Activated CD8-positive, alpha-beta T cell treated with anti-CD3 and anti-CD28 coated beads for 36 hours (primary cell): ENCODE data around the gene DDX10. TPM values are rescaled to one million over a fixed set of nuclear protein-coding genes. Genes with fewer than 3 reads are reported as not detected.

ENCODE experiments used
- ATAC-seq: fragments of 200-7000 bp; cut with Tn5 transposase; one replicate; pipeline ENCODE4 v1.10.0; 2021; ENCODE audit warnings: mild to moderate bottlenecking, moderate library complexity
- CTCF ChIA-PET: fragments of 350-600 bp; sonication (Branson Sonifier 250); formaldehyde crosslinking; loops from one replicate; lab custom pipeline; 2021; ENCODE audit warnings: antibody characterized with exemption; lab: Charles Lee
- POLR2A ChIA-PET: fragments of 350-600 bp; sonication (Branson Sonifier 250); formaldehyde crosslinking; loops from one replicate; lab custom pipeline; 2021; ENCODE audit warnings: antibody characterized with exemption; lab: Charles Lee
- DNase-seq: peaks from one replicate; pipeline ENCODE4 v3.0.0-alpha.2; 2020
- H3K27ac Mint-ChIP-seq: one replicate; pipeline ENCODE4 v1.8.0; 2021; ENCODE audit warnings: mild to moderate bottlenecking, mixed read lengths
- H3K27me3 Mint-ChIP-seq: one replicate; pipeline ENCODE4 v1.8.0; 2021; ENCODE audit warnings: mixed read lengths
- H3K36me3 Mint-ChIP-seq: one replicate; pipeline ENCODE4 v1.8.0; 2021; ENCODE audit warnings: low read depth, mixed read lengths
- H3K4me1 Mint-ChIP-seq: one replicate; pipeline ENCODE4 v1.8.0; 2021; ENCODE audit warnings: low read depth, mixed read lengths
- H3K4me3 Mint-ChIP-seq: one replicate; pipeline ENCODE4 v1.8.0; 2021; ENCODE audit warnings: mild to moderate bottlenecking, moderate library complexity, mixed read lengths
- H3K9me3 Mint-ChIP-seq: one replicate; pipeline ENCODE4 v1.8.0; 2021; ENCODE audit warnings: mixed read lengths
- CTCF ChIP-seq: fragments of 200-600 bp; IDR thresholded peaks from one replicate; pipeline ENCODE4 v1.8.0; 2022; ENCODE audit warnings: antibody characterized with exemption, mild to moderate bottlenecking
- intact Hi-C: fragments of 100-400 bp; cut with micrococcal nuclease; formaldehyde crosslinking; loops from one replicate; pipeline ENCODE4 v1.10.0; 2022
- total RNA-seq, 2 experiments: library from RNA; stranded (reverse); gene quantifications; one replicate each; pipeline ENCODE4 v1.2.3, GENCODE V29; 2021

Gene DDX10
- total RNA-seq, 2 experiments from 2014 or later = 45.4 to 46.3 TPM

- POLR2A ChIA-PET = no interaction called here
Measured at GRCh38 chr11:108927791-108928545, 263.1 kb downstream of the DDX10 start.

GRCh38 chr11:108929241-108929640 lies 264.4 kb downstream of the DDX10 start:
- Mint-ChIP-seq H3K4me3 (no peak overlapping the region), H3K36me3 (peaks cover 15% of the 10 kb centered on the region), H3K27me3 (no peaks in the 10 kb centered on the region), H3K27ac (no peak overlapping the region), H3K4me1 (peaks cover 2% of the 10 kb centered on the region), H3K9me3 (no peaks in the 10 kb centered on the region)
- intact Hi-C loops = no loop called here
- CTCF ChIA-PET = no interaction called here
- no peak for TF ChIP-seq CTCF
- POLR2A ChIA-PET = no interaction called here
- DNase-seq = no peak
- no peak for ATAC-seq

More at GRCh38 chr11:108927791-108928545, 263.1 kb downstream of the DDX10 start:
- no peaks in the 10 kb centered on the region for H3K9me3 Mint-ChIP-seq
- intact Hi-C loops = no loop called here
- DNase-seq (no peak), ATAC-seq (no peak)
- no peaks in the 10 kb centered on the region for H3K27me3 Mint-ChIP-seq
- TF ChIP-seq CTCF = no peak
- CTCF ChIA-PET = no interaction called here
- no peak overlapping the region for H3K4me3 Mint-ChIP-seq
- peaks cover 14% of the 10 kb centered on the region for H3K36me3 Mint-ChIP-seq
- H3K27ac Mint-ChIP-seq = no peak overlapping the region
- H3K4me1 Mint-ChIP-seq = peaks cover 2% of the 10 kb centered on the region

GRCh38 chr11:108931168-108931567 lies 266.3 kb downstream of the DDX10 start:
- Mint-ChIP-seq H3K4me3 (no peak overlapping the region), H3K4me1 (peaks cover 2% of the 10 kb centered on the region), H3K27me3 (no peaks in the 10 kb centered on the region), H3K9me3 (no peaks in the 10 kb centered on the region), H3K36me3 (peaks cover 17% of the 10 kb centered on the region), H3K27ac (no peak overlapping the region)
- no peak for TF ChIP-seq CTCF
- ATAC-seq (no peak), DNase-seq (no peak)
- CTCF ChIA-PET = no interaction called here
- POLR2A ChIA-PET = no interaction called here
- intact Hi-C loops = no loop called here

GRCh38 chr11:108933630-108934029 lies 268.8 kb downstream of the DDX10 start:
- Mint-ChIP-seq H3K27ac (no peak overlapping the region), H3K9me3 (no peaks in the 10 kb centered on the region), H3K4me3 (no peak overlapping the region), H3K27me3 (no peaks in the 10 kb centered on the region), H3K36me3 (peaks cover 9% of the 10 kb centered on the region), H3K4me1 (no peaks in the 10 kb centered on the region)
- TF ChIP-seq CTCF = no peak
- CTCF ChIA-PET = no interaction called here
- no peak for ATAC-seq
- intact Hi-C loops = no loop called here
- no peak for DNase-seq
- POLR2A ChIA-PET = no interaction called here

- CTCF ChIA-PET = no interaction called here
- no peak for TF ChIP-seq CTCF
- H3K36me3 Mint-ChIP-seq = peaks cover 9% of the 10 kb centered on the region
- DNase-seq (no peak), ATAC-seq (no peak)
- no peaks in the 10 kb centered on the region for H3K9me3 Mint-ChIP-seq
- H3K27me3 Mint-ChIP-seq = no peaks in the 10 kb centered on the region
- no peak overlapping the region for H3K4me3 Mint-ChIP-seq
- no peak overlapping the region for H3K27ac Mint-ChIP-seq
- POLR2A ChIA-PET = no interaction called here
- intact Hi-C loops = no loop called here
- no peaks in the 10 kb centered on the region for H3K4me1 Mint-ChIP-seq
Measured at GRCh38 chr11:108934289-108934688, 269.4 kb downstream of the DDX10 start.
